ENCODE results near the gene ARHGEF10L.

DNA sequence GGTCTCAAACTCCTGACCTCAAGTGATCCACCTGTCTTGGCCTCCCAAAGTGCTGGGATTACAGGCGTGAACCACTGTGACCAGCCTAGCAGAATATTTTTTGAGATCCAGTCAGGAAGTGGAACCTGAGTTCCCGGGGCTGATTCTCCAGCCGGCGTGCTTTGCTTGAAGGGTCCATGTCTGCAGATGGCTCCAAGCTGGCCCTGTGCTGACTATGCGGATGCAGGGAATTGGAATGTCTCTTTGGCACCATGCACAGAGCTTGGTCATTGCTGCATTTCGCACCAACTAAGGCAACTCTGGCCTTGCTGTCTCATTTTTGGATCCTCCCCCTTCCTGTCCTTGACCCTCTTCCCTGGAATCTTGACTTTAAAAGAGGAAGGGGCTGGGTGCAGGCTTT is 28.1 kb downstream of the ARHGEF10L start:
- TF ChIP-seq POLR2AphosphoS5 (IDR thresholded peaks at IDR 0.05; ENCODE audit: low read depth, low read length) = no peak
- TF ChIP-seq POLR2A (IDR thresholded peaks at IDR 0.05; ENCODE audit: low read depth, low read length) = no peak
